Activated CD4-positive, CD25-positive, alpha-beta regulatory T cell treated with anti-CD3 and anti-CD28 coated beads, Interleukin-2, amount 50 U/mL, for 16 hours (primary cell): ENCODE measurements around the gene RNF26.

Experiments
- DNase-seq: peaks from one replicate; pipeline ENCODE4 v3.0.0-alpha.2; 2020; ENCODE audit warnings: low read depth, low spot score

Gene RNF26

DNA sequence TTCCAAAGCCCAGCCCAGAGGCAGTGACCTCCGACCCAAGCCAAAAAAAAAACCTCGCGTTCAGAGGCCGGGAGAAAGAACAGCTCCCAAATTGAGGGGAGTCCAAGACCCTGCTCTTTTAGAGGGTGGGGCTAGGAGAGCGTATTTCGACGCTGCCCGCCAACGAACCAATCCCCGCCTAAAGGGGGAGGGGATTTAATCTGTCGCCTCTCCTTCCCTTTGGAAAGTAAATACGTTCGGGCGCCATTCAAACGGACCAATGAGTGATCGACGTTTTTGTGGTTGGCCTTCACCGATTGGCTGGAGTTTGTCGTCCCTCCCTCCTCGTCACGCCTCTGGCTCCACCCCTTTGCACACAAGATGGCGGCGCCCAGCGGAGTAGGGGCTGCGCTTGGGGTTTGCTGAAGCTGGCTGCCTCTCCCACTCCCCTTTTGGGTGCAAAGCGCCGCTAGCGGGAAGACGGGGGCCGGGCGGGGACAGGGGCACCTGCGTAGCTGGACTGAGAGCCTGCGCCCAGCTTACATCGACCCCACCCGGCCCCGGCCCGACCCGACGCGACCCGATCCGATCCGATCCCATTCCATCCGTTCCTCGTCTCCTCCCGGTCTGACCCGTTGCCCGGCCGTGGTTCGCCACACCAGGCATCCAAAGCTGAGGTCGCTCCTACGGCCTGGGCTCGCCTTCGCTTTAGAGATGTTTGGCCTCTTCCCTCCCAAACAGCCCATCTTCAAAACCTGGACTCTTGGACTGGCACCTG is at the start of gene RNF26:
TSS of gene RNF26 (plus strand) at position 354 of the 757 bp plus-strand sequence. CDS start 596 bp downstream, outside the sequence.
- DNase-seq = peak; percentile 92

- no peak for DNase-seq
These were observed 48.9 kb upstream of the RNF26 start for GRCh38 chr11:119285431-119285830.

- no peak for DNase-seq
These were observed 46.1 kb upstream of the RNF26 start for GRCh38 chr11:119288219-119288618.

- DNase-seq = no peak
These were observed 43.3 kb upstream of the RNF26 start for GRCh38 chr11:119290894-119291497.

GRCh38 chr11:119293461-119293860 is 40.9 kb upstream of the RNF26 start:
- no peak for DNase-seq

DNA sequence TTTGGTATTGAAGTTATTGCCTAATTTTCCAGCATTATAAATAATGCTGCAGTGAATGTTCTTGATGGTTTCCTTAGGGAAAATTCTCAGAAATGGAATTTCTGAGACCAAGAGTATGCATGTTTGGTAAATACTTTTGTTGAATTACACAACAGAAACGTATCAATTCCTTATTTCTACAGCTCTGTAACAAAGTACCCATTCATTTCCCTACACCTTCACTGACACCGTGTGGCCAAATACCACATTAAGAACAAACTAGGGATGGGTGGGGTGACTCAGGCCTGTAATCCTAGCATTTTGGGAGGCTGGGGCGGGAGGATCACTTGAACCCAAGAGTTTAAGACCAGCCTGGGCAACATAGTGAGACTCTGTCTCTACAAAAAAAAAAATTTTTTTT is 39.1 kb upstream of the RNF26 start:
- DNase-seq = no peak

DNA sequence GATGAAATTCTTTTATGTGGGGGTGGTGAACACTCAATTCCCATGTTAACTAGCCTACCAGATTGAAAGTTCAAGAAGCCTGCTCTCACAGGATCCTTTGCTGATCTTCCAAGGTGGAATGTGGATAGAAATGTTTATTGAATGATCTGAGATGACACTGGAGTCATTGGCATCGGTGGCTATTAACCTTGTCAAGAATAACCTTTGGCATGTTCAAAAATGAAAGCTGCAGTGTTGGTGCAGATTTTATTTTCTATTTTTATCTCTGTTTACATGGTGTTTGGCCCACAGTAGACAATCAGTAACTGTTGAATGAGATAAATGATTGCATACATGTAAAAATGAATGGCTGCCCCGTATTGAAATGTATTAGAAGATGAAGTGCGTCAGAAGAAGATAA is 36.4 kb upstream of the RNF26 start:
- no peak for DNase-seq

GRCh38 chr11:119298726-119299125 is 35.6 kb upstream of the RNF26 start:
- DNase-seq = no peak

DNA sequence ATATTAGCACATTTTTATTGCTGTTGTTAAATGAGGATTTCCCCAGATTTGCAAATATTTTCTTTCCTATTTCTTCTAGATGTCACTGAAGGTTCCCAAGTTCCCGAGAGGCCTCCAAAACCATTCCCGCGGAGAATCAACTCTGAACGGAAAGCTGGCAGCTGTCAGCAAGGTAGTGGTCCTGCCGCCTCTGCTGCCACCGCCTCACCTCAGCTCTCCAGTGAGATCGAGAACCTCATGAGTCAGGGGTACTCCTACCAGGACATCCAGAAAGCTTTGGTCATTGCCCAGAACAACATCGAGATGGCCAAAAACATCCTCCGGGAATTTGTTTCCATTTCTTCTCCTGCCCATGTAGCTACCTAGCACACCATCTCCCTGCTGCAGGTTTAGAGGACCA is 34.9 kb upstream of the RNF26 start:
- no peak for DNase-seq

DNA sequence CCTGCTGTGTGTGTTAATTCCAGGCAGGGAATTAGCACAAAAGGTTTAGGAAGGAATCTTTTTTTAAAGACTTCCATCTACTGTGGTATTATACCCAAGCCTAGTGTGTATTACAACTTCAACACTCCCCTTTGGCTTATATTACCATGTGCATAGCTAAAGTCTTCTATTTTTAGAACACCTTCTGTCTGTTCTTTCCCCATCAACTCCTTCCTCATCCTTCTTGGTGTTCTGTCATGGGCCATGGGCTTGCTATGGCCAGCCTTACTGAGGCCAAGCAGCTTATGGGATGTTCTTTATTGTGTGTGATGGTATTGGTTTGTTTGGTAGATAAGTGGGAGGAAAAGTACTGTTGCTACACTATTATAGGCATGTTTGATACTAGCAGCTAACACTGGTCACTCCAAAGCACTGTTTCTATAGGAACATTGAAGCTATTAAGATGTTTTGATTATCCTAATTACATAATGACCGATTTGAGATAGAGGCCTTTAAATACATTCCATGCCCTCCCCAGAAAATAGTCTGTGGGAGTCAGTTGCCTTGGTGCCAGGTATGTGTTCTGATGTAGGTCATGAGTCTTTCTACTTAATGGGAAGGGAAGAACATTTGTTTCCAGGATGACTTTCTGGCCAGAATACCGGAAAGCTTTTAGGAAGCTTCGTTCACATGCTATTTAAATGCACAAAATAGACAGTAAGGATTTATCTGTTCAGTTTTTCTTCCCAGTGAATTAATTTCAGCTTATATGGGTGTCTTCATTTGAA is 33.9 kb upstream of the RNF26 start:
- DNase-seq = no peak

- no peak for DNase-seq
These were observed 31.1 kb upstream of the RNF26 start for GRCh38 chr11:119303227-119303718.

DNA sequence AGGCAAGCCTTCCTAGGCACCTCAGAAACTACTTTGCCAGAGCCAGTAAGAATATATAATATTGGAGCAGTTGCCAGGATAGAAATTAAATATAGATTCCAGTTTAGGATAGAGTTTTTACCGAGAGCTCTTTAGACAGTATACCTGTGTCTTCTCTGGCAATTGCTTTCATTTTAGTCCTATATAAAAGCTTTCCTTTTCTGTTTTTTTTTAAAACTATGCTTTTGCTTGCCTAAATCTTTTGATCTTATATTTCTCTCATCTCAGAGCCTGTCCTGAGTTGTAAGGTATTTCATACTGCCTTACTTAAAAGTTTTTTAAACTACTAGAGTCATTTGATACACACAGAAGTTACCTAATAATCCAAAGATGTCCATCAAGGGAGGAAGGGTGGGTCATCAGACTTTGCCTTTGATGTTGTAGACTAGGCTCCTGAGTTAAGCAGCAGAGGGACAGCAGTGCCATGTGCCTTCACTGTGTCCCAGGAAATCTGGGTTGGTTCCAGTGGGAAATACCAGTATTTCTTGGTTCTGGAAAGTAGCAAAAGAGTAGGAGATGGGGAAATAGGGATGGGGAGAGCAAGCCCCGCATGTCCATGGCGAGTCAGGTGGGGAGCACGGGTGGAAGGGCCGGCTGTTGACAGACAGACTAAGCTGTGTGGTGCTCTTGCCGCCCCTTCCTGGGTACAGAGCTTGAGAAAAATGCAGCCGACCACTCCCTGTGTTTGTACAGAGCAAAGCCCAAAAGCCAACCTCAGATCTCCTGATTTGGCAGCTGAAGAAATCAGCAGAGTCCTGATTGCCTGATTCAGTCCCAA is 28.6 kb upstream of the RNF26 start:
- DNase-seq = no peak

GRCh38 chr11:119306373-119306890 is 27.9 kb upstream of the RNF26 start:
- DNase-seq = no peak

DNA sequence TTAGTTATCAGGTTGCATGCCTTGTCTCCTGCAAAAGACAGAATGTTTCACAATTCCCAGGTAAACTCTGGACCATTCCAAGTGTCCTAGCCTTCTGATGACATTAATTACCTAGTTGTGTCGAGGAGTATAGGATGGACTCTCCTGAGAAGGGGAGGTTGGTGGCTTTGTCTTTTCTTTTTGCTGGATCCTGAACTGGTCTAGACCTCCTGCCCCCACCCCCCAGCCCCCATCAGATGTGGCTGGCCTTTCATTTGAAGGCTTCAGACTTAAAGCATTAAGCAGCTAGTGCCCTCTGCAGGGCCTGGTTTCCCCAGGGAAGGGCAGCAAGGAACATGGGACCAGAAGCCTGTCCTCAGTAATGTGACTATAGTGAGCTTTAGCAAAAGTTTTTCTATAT is 27.1 kb upstream of the RNF26 start:
- DNase-seq = no peak

DNA sequence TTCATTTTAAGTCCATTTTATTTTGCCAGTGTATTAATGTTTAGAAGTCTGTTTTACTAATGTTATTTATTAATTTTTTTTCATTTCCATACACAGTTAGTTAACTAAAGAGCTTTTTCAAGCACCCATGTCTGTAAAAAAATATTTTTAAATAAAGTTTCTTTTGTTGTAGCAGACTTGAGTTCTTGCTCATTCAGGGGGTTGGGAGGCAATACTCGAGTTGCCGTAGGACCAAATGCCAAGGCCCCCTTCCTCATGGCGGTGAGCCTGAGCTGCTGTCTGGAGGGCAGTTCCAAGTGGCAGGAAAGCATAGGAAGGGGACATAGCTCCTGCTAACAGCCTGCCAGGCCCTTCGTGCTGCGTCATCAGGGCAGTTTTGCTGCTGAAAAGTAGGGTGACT is 26.4 kb upstream of the RNF26 start:
- no peak for DNase-seq

- no peak for DNase-seq
These were observed 24.9 kb upstream of the RNF26 start for GRCh38 chr11:119309411-119309810.

GRCh38 chr11:119309953-119310681 is 24.2 kb upstream of the RNF26 start:
- DNase-seq = no peak

DNA sequence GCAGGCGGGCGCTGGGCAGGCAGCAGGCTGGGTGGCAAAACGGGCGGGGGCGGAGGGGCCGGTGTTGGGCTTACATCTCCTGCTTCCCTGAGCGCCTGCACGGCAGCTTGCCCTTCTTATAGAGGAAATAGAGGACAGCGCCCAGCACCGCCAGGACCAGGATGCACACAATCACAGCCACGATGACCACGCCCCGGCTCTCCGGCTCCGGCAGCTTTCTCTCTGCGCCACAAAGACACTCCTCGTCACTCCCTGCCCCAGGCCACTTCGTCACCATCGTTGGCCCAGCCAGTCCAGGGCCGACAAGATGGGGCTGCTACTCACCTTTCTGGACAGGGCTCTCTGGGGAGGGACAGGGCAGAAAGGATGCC is 23.7 kb upstream of the RNF26 start:
- no peak for DNase-seq

GRCh38 chr11:119314726-119315125 is 19.6 kb upstream of the RNF26 start:
- DNase-seq = no peak

DNA sequence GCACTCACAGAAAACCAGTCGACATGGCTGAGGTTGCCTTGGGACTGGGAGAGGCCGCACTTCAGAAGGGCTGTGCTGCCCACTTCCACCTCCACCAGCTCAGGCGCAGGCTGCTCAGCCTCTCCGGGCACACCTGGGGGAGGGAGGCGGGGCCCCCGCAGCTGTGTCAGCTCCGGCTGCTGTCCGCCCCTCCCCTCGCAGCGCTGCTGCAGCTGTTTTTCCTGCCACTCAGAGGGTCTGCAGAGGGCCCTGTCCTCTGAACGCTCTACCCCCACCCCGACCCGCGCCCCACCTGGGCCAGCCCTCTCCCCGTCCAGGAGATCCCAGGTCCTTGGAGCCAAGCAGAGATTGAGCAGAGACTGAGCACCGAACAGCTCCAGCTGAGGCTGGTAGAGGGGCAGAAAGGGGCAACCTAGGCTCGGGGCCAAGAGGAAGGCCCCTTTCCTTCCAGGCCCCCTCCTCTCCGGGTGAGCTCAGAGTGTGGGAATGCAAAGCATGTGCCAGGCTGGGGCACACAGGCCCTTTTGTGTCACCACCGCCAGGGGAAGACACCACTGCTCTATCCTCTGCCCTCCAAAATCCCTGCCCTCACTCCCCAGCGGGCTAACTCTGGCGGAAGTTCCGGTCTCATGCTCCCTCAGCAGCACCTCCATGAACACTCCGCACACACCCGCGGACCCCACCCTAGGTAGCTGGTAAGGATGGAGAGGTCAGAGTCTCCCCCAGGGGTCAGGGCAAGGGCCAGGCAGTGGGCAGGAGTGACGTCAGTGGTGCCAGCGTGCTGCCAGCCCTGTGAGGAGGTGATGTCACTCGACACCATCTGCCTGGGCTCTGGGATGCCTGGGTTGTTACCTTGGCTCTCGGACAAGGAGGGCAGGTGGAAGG is 19.0 kb upstream of the RNF26 start:
- DNase-seq = no peak
